ENCODE results near the gene DRD2. TPM values are rescaled to one million over a fixed set of nuclear protein-coding genes. Genes with fewer than 3 reads are reported as not detected.
A peak's percentile ranks its signal among the peaks of the same experiment; 100 is the strongest.

DRD2 gene
- total and polyA plus RNA-seq, 2 donors (not counting 3 experiments of a cell fraction or from before 2014, with no cell fraction given): not detected

DNA sequence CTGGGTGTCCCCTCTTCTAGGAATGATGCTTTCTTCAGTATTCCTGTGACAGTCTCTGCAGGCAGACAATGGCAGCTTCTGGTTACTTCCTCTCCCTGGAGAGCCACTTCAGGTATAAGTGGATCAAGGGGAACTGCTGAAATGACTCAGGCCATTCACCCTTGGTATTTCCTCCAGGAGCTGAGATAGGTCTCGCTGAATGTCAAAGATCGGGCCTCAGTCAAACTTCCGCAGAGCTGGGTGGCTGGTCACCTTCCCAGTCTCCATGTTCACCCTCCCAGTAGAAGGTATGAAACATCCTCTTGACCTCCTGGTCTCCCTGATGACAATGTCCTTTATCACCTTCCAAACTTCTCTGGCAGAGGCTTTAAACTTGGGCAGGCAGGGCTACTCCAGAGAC is 89.4 kb downstream of the DRD2 start:
- no TSS peak for BruUV-seq (replicated peaks)
- Histone ChIP-seq H3K27me3 (ENCODE audit: control insufficient read depth in 2 of 2, insufficient read depth in 2 of 2, low read length in 2 of 2) (peaks cover 2 to 5% of the 10 kb centered on the region in 2 experiments), H3K9me3 (replicated peaks; ENCODE audit: control insufficient read depth, insufficient read depth, low read length) (no peaks in the 10 kb centered on the region), H3K4me3 (replicated peaks in 1 of 3; ENCODE audit: insufficient read depth in 1 of 3, low read depth in 1 of 3, low read length in 3 of 3) (no peak overlapping the region), H3K79me2 (ENCODE audit: control insufficient read depth, insufficient read depth, low read length) (no peaks in the 10 kb centered on the region), H3K4me1 (ENCODE audit: control insufficient read depth, extremely low read depth, insufficient read depth, low read length) (peaks cover 24% of the 10 kb centered on the region), H3K9me1 (replicated peaks; ENCODE audit: control insufficient read depth, extremely low read depth, insufficient read depth, low read length) (no peaks in the 10 kb centered on the region), H4K20me1 (replicated peaks; ENCODE audit: control insufficient read depth, extremely low read depth, insufficient read depth, low read length) (no peaks in the 10 kb centered on the region), H3K36me3 (ENCODE audit: control insufficient read depth in 2 of 2, extremely low read depth in 1 of 2, insufficient read depth in 2 of 2, low read length in 2 of 2) (no peaks in the 10 kb centered on the region), H2AFZ (ENCODE audit: low read depth, low read length) (no peak overlapping the region), H3K9ac (replicated peaks; ENCODE audit: extremely low read depth, insufficient read depth, low read length) (no peak overlapping the region), H3K4me2 (ENCODE audit: insufficient read depth, low read length) (no peak overlapping the region), H3K27ac (ENCODE audit: insufficient read depth, low read depth, low read length) (peak overlapping the region; percentile 70)
- peak; percentile 79 for FAIRE-seq
- no peak for DNase-seq (ENCODE audit: low read depth, low spot score)
- TF ChIP-seq POLR2AphosphoS5 (IDR thresholded peaks at IDR 0.05; ENCODE audit: insufficient read depth, low read depth, low read length): peak; percentile 20
- TF ChIP-seq, protein P1, sequence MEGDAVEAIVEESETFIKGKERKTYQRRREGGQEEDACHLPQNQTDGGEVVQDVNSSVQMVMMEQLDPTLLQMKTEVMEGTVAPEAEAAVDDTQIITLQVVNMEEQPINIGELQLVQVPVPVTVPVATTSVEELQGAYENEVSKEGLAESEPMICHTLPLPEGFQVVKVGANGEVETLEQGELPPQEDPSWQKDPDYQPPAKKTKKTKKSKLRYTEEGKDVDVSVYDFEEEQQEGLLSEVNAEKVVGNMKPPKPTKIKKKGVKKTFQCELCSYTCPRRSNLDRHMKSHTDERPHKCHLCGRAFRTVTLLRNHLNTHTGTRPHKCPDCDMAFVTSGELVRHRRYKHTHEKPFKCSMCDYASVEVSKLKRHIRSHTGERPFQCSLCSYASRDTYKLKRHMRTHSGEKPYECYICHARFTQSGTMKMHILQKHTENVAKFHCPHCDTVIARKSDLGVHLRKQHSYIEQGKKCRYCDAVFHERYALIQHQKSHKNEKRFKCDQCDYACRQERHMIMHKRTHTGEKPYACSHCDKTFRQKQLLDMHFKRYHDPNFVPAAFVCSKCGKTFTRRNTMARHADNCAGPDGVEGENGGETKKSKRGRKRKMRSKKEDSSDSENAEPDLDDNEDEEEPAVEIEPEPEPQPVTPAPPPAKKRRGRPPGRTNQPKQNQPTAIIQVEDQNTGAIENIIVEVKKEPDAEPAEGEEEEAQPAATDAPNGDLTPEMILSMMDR (IDR thresholded peaks at IDR 0.05; ENCODE audit: extremely low read depth in 1 of 2, insufficient read depth in 1 of 2, low read depth in 1 of 2, low read length in 2 of 2): no peak
- ChIA-PET POLR2A (no interaction called here), CTCF (interaction anchor here (2.2 kb wide), 1 partner anchor 146 kb away, joined by 7 read pairs; no protein-coding TSS in a partner anchor)
- dilution Hi-C loops (cut with MboI; ENCODE audit: extremely low pct_ligation_motif_present, low sequenced_read_pairs): no loop called here
- intact Hi-C loops (cut with micrococcal nuclease): loop anchor here (5.0 to 10.0 kb wide), 3 partner anchors 387 to 1101 kb away; partner anchors contain the start of gene ZW10

- CTCF ChIA-PET: interaction anchor here (0.7 to 2.2 kb wide), 3 partner anchors 71 to 147 kb away, joined by 3 to 7 read pairs (median 5); partner anchors contain the start of gene TTC12
- peak overlapping the region; percentile 46 for H3K4me2 ChIP-seq (ENCODE audit: insufficient read depth, low read length)
- H3K27ac ChIP-seq (ENCODE audit: insufficient read depth, low read depth, low read length): peak overlapping the region; percentile 70
- H3K9ac ChIP-seq (replicated peaks; ENCODE audit: extremely low read depth, insufficient read depth, low read length): peak overlapping the region; percentile 46
- H3K27me3 ChIP-seq (ENCODE audit: control insufficient read depth in 2 of 2, insufficient read depth in 2 of 2, low read length in 2 of 2): peaks cover 2% of the 10 kb centered on the region in 2 experiments
- BruUV-seq (replicated peaks): no TSS peak
- H3K4me3 ChIP-seq (replicated peaks in 1 of 3; ENCODE audit: insufficient read depth in 1 of 3, low read depth in 1 of 3, low read length in 3 of 3): no peak overlapping the region
- H4K20me1 ChIP-seq (replicated peaks; ENCODE audit: control insufficient read depth, extremely low read depth, insufficient read depth, low read length): no peaks in the 10 kb centered on the region
- no peaks in the 10 kb centered on the region for H3K9me3 ChIP-seq (replicated peaks; ENCODE audit: control insufficient read depth, insufficient read depth, low read length)
- no peaks in the 10 kb centered on the region for H3K9me1 ChIP-seq (replicated peaks; ENCODE audit: control insufficient read depth, extremely low read depth, insufficient read depth, low read length)
- FAIRE-seq: peak; percentile 99
- TF ChIP-seq JUN (IDR thresholded peaks at IDR 0.05; ENCODE audit: borderline replicate concordance, insufficient read depth, insufficient read length, low read depth) (peak; percentile 89), FOS (IDR thresholded peaks at IDR 0.05; ENCODE audit: borderline replicate concordance, insufficient read depth, low read length) (peak; percentile 91), POLR2A (IDR thresholded peaks at IDR 0.05; ENCODE audit: low read depth, low read length) (peak; percentile 46), POLR2AphosphoS5 (IDR thresholded peaks at IDR 0.05; ENCODE audit: insufficient read depth, low read depth, low read length) (peak; percentile 87), EZH2 (IDR thresholded peaks at IDR 0.05; ENCODE audit: borderline replicate concordance, low read depth, low read length, severe bottlenecking) (no peak), GATA2 (IDR thresholded peaks at IDR 0.05; ENCODE audit: insufficient read depth, insufficient read length, low read depth, low read length) (peak; percentile 60)
- H2AFZ ChIP-seq (ENCODE audit: low read depth, low read length): no peak overlapping the region
- intact Hi-C loops (cut with micrococcal nuclease) (loop anchor here (1.0 to 10.0 kb wide), 3 partner anchors 70 to 1100 kb away; partner anchors contain the start of gene TTC12), dilution Hi-C loops (cut with MboI; ENCODE audit: extremely low pct_ligation_motif_present, low sequenced_read_pairs) (no loop called here)
- H3K4me1 ChIP-seq (ENCODE audit: control insufficient read depth, extremely low read depth, insufficient read depth, low read length): peaks cover 24% of the 10 kb centered on the region
- POLR2A ChIA-PET: no interaction called here
- H3K36me3 ChIP-seq (ENCODE audit: control insufficient read depth in 2 of 2, extremely low read depth in 1 of 2, insufficient read depth in 2 of 2, low read length in 2 of 2): no peaks in the 10 kb centered on the region
- no peaks in the 10 kb centered on the region for H3K79me2 ChIP-seq (ENCODE audit: control insufficient read depth, insufficient read depth, low read length)
- peak; percentile 94 for DNase-seq (ENCODE audit: low read depth, low spot score)
These were observed 90.6 kb downstream of the DRD2 start for GRCh38 chr11:113384551-113384950.

Measured in endothelial cell of umbilical vein (primary cell).